NCI-H2227 (cell line): ENCODE data around the gene LRCOL1.

Experiments used
- DNase-seq: peaks from one replicate; lab custom pipeline; 2025; ENCODE audit not compliant: unreplicated experiment; lab: John Stamatoyannopoulos, UW

LRCOL1 gene

GRCh38 chr12:132637811-132638210, 27.4 kb upstream of the LRCOL1 start:
- DNase-seq = no peak

DNA sequence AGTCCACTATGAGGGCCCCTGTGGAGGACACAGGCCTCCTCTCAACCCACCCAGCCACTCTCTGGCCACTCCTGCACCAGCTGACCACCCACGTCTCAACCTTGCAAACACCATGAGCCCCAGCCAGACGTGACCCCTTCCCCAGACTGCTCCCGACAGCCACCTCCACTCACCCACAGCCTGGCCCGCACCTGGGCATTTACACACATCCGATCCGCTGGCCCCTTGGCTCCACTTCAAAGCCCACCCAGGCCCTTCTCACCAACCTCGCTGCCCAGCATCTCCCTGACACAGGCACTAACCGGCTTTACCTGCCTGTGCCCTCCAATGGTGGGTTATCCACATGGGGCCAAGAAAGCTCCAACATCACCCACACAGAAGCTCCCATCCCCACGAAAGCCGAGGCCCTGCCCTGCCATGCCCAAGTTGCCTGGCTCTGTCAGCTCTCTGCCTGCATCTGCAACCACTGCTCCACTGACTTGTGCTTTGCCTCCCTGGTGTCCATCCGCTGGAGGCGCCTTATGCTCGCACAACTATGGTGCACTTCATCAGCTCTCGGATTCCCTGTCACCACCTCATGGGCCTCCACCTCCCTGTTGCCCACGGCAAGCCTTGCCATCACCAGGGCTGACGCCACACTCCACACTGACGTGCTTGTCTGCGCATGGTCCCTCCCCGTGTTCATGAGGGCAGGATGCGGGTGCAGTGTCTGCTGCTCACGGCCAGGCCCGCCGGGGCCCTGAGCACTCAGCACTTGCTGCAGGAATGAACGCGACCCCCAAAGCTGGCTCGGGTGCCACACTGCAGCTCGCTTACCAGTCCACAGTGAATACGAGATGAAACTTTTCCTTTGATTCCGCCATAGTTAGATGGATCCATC, 24.9 kb upstream of the LRCOL1 start:
- no peak for DNase-seq

GRCh38 chr12:132634411-132634990, 24.1 kb upstream of the LRCOL1 start:
- no peak for DNase-seq

GRCh38 chr12:132633901-132634300, 23.5 kb upstream of the LRCOL1 start:
- no peak for DNase-seq

GRCh38 chr12:132633398-132633797, 23.0 kb upstream of the LRCOL1 start:
- no peak for DNase-seq

- no peak for DNase-seq
Measured at GRCh38 chr12:132632521-132633228, 22.3 kb upstream of the LRCOL1 start.

DNA sequence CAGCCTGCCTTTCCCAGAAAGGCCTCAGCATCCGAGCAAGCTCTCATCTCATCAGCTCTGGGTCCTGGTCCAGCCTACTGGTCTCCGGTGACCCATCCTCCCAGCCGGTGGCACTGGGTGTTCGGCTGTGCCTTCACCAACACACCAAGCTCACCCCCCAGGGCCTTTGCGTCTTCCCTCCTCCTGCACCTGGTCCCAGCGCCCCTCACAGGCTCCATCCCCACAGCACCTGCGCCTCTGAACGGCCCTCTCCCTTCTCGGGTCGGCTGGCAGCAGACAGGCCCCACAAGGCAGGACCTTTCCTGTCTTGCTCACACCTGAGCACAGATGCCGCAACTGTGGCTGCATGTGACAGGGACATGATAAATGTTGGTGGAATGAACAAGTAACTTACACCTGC, 21.3 kb upstream of the LRCOL1 start:
- no peak for DNase-seq

DNA sequence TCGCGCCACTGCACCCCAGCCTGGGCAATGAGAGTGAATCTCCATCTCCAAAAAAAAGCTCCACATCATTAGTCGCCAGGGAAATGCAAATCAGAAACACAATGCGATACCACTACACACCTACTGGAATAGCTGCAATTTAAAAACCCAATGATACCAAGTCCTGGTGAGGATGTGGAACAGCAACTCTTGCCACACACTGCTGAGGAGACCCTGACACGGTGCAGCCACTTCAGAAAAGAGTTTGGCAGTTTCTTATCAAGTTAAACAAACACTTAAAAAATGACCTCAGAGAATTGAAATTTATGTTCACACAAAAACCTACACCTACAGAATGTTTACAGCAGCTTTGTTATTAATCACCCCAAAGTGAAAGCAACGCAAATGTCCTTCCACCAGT, 20.3 kb upstream of the LRCOL1 start:
- no peak for DNase-seq

DNA sequence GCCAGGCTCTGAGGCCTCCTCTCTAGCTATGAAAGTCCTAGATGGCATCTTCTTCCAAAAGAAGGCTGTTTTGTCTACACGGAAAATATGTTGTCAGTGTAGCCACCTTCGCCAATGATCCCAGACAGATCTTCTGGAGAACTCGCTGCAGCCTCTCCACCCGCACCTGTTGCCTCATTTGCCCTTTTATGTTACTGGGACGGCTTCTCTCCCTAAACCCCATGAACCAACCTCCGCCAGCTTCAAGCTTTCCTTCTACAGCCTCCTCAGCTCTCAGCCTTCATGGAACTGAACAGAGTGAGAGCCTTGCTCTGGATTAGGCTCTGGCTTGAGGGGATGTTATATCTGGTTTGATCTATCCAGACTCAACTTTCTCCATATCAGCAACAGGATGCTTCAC, 18.9 kb upstream of the LRCOL1 start:
- no peak for DNase-seq

- no peak for DNase-seq
Measured at GRCh38 chr12:132625731-132626430, 15.5 kb upstream of the LRCOL1 start.

- DNase-seq = no peak
Measured at GRCh38 chr12:132624910-132625630, 14.7 kb upstream of the LRCOL1 start.

DNA sequence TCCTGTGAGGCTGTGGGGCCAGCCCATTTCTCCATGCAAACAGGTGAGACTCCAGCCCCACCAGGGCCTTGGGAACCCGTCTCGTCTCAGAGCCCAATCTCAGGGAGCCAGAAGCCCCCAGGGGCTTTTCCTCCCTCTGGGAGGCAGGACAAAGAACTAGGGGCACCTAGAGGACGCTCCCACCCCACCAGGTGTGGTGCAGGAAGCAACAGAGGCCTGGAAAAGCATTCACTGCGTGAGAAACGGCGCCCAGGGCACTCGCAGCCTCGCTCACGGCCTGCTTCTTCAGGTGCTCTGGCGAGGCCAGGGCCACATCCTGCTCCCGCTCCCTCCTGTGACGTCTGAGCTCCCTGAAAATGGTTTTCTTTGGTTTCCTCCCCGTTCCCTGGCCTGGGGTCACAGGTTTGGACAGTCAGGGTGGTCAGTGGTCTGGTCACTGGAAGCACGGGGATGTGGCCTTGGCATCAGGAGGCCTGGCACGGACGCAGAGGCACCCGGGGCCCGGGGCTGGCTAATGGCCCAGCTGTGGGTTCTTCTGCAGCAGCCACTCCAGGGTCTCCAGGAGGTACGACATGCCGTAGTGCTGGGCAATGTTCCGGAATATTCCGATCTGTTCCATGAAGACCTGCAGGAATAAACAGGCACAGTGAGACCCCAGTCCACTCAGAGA, 13.9 kb upstream of the LRCOL1 start:
- no peak for DNase-seq

DNA sequence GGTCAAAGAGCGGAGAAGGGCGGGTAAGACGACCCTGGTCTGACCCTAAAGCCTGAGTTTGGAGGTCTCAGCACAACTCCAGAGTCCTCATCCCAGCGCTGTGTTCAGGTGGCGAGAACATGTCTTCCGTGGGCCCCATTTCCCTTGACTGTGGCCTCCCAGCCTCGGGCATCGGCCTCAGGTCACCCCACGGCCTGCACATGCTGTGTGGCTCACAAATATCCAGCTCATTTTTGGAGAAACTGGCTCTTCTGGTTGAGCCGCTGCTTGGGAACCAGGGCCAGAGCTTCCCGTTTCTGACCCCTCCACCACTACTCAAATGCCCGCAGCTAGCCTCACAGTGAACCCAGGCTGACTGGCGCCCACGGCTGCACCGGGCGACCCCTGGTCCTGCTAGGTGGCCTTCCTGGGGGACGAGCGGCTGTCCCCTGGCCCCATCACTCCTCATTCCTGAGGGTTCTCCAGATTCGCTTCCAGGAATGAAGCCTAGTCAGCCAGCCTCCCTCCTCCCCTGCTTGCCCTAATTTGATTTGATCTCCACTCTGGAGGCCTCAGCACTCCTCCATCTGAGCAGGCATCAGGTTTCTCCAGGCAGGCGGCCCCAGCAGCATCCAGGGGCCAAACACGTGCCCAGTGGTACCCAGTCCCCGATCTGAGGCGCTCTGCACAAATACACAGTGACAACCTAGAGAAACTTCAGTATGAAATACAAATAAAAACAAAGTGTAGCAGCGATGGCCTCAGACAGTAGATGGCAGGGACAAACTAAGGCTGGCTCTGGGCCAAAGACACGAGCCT, 12.9 kb upstream of the LRCOL1 start:
- no peak for DNase-seq

DNA sequence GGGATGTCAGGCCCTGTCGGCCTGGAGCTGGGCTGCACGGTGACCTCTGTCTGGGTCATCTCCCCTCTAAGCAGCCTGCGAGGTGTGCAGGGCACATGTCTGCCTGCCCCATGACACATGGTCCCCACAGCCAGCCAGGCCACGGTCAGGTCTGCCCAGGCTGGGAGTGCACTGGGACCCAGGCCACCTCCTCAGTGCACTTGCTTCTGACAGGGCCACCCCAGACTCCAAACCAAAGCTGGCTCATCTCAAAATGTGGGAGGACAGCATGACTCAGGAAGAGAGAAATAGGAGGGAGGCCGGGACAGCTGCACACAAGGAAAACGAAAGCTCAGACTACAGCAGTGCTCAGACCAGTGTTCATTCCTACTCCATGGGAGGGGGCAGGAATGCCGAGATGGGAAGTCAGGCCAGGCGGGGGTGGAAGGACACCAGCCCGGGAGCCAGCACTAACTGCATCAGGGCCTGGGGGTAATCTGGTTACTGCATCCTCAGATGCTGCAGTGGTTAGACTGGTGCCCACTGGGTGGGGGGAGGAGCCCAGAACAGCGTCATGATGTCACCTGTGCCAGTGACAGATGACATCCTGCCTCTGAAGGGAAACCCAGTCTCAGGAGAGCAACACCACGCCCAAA, 12.2 kb upstream of the LRCOL1 start:
- DNase-seq = no peak

GRCh38 chr12:132621657-132622435, 11.5 kb upstream of the LRCOL1 start:
- no peak for DNase-seq

DNA sequence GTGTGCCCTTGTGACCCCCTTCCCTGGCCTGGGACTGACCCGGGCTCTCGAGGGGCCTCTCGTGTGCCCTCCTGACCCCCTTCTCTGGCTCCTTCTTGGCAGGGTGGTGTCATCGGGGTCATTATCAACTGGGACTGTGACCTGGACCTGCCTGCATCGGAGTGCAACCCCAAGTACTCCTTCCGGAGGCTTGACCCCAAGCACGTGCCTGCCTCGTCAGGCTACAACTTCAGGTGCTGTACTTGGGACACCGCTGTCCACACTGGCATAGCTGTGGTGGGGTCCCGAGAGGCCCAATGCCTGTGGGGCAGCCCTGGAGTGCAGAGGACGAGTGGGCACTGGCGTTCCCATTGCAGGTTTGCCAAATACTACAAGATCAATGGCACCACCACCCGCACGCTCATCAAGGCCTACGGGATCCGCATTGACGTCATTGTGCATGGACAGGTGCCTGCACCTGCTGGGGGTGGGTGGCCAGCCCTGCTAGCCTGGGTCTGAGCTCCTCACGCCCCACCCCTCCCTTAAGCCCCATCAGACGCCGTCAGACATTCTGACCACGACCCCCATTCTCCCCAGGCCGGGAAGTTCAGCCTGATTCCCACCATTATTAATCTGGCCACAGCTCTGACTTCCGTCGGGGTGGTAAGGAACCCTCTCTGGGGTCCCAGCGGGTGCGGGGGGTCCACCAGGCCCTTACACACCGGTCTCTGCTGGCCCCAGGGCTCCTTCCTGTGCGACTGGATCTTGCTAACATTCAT, 10.7 kb upstream of the LRCOL1 start:
- no peak for DNase-seq

- no peak for DNase-seq
Measured at GRCh38 chr12:132620113-132620898, 9.9 kb upstream of the LRCOL1 start.
